Measurements from ENCODE around the gene AQP3.

AQP3 gene

DNA sequence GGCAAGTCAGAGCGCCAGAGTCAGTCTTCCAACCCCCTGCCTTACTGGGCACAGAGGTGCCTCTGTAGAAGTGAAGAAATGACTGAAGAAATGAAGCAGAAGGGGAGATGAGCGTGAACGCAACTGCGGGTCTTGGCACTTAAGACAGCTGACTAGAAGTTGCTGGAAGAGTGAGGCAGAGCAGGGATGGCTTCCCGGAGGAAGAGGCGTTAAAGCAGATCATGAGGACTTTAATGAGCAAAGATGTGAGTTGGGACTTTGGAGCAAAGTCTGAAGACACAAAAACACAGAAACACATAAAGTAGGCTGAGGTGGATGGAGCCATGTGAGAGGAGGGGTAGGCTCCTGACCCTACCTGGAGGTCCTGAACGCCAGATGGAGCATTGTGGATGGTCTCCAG is 7.2 kb downstream of the AQP3 start:
- no peak overlapping the region for H3K27ac ChIP-seq (ENCODE audit: low read depth, low read length)
- no peak overlapping the region for H3K4me3 ChIP-seq (ENCODE audit: low read depth, low read length)
- H3K9ac ChIP-seq (ENCODE audit: low read depth, low read length) = no peak overlapping the region
- H3K36me3 ChIP-seq (ENCODE audit: control insufficient read depth, insufficient read depth, low read length) = no peaks in the 10 kb centered on the region
- no peaks in the 10 kb centered on the region; the same call in 1 of the 2 replicates for H3K27me3 ChIP-seq (ENCODE audit: control insufficient read depth, insufficient read depth, low read length)
- H3K4me1 ChIP-seq (ENCODE audit: control insufficient read depth, insufficient read depth, low read length) = no peaks in the 10 kb centered on the region
- H3K9me3 ChIP-seq (ENCODE audit: control insufficient read depth, insufficient read depth, low read length) = no peaks in the 10 kb centered on the region

DNA sequence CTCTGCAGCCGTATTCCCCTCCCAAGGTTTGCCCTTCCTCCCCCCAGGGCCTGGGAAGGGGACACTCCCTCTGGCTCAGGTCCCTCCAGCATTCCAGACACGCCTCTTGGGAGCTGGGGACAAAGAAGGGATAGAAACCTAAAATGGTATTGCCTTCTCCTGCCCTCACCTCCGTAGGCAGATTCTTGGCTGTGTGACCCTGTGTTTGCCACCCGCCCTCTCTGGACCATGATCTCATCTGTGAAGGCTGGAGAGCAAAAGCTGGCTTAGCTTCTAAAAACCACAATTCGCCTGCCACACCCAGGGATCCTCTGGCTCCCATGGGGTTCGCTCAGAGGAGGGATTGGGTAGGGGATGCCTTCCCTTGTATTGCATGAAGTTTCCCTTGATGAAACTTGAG is 7.7 kb downstream of the AQP3 start:
- no peaks in the 10 kb centered on the region for H3K9me3 ChIP-seq (ENCODE audit: control insufficient read depth, insufficient read depth, low read length)
- H3K4me1 ChIP-seq (ENCODE audit: control insufficient read depth, insufficient read depth, low read length) = no peaks in the 10 kb centered on the region
- no peak overlapping the region for H3K27ac ChIP-seq (ENCODE audit: low read depth, low read length)
- no peaks in the 10 kb centered on the region for H3K27me3 ChIP-seq (ENCODE audit: control insufficient read depth, insufficient read depth, low read length)
- no peak overlapping the region for H3K9ac ChIP-seq (ENCODE audit: low read depth, low read length)
- H3K36me3 ChIP-seq (ENCODE audit: control insufficient read depth, insufficient read depth, low read length) = no peaks in the 10 kb centered on the region
- H3K4me3 ChIP-seq (ENCODE audit: low read depth, low read length) = no peak overlapping the region

- H3K27ac ChIP-seq (ENCODE audit: low read depth, low read length) = no peak overlapping the region
- no peak overlapping the region for H3K4me3 ChIP-seq (ENCODE audit: low read depth, low read length)
- H3K9me3 ChIP-seq (ENCODE audit: control insufficient read depth, insufficient read depth, low read length) = no peaks in the 10 kb centered on the region
- no peak overlapping the region for H3K9ac ChIP-seq (ENCODE audit: low read depth, low read length)
- no peaks in the 10 kb centered on the region for H3K27me3 ChIP-seq (ENCODE audit: control insufficient read depth, insufficient read depth, low read length)
- no peaks in the 10 kb centered on the region for H3K36me3 ChIP-seq (ENCODE audit: control insufficient read depth, insufficient read depth, low read length)
- H3K4me1 ChIP-seq (ENCODE audit: control insufficient read depth, insufficient read depth, low read length) = no peaks in the 10 kb centered on the region
Observed at GRCh38 chr9:33438926-33439680, 8.3 kb downstream of the AQP3 start.

DNA sequence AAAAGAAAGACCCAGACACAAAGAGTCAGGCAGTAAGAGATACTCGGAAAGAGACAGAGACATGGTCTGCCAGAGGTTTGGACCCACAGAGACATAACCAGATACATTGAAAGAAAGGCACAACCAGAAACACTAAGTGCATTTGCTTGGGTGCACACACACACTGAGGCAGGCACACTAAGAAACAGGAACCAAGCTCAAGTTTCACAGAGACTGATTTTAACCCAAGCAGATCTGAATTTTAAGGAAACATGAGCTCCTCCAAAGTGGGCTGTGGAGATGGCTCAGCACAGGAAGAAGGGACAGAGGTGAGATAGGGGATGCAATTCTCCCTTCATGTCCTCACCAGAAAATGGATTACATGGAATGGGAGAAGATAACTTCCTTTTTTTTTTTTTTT is 9.5 kb downstream of the AQP3 start:
- no peak overlapping the region for H3K27ac ChIP-seq (ENCODE audit: low read depth, low read length)
- no peak overlapping the region for H3K9ac ChIP-seq (ENCODE audit: low read depth, low read length)
- no peak overlapping the region for H3K4me3 ChIP-seq (ENCODE audit: low read depth, low read length)
- H3K4me1 ChIP-seq (ENCODE audit: control insufficient read depth, insufficient read depth, low read length) = no peaks in the 10 kb centered on the region
- no peaks in the 10 kb centered on the region for H3K27me3 ChIP-seq (ENCODE audit: control insufficient read depth, insufficient read depth, low read length)
- H3K9me3 ChIP-seq (ENCODE audit: control insufficient read depth, insufficient read depth, low read length) = no peaks in the 10 kb centered on the region
- no peaks in the 10 kb centered on the region for H3K36me3 ChIP-seq (ENCODE audit: control insufficient read depth, insufficient read depth, low read length)

- H3K36me3 ChIP-seq (ENCODE audit: control insufficient read depth, insufficient read depth, low read length) = no peaks in the 10 kb centered on the region
- H3K4me3 ChIP-seq (ENCODE audit: low read depth, low read length) = no peak overlapping the region
- H3K27ac ChIP-seq (ENCODE audit: low read depth, low read length) = no peak overlapping the region
- no peaks in the 10 kb centered on the region for H3K27me3 ChIP-seq (ENCODE audit: control insufficient read depth, insufficient read depth, low read length)
- H3K4me1 ChIP-seq (ENCODE audit: control insufficient read depth, insufficient read depth, low read length) = no peaks in the 10 kb centered on the region
- no peaks in the 10 kb centered on the region for H3K9me3 ChIP-seq (ENCODE audit: control insufficient read depth, insufficient read depth, low read length)
- no peak overlapping the region for H3K9ac ChIP-seq (ENCODE audit: low read depth, low read length)
Observed at GRCh38 chr9:33437205-33437604, 10.2 kb downstream of the AQP3 start.

DNA sequence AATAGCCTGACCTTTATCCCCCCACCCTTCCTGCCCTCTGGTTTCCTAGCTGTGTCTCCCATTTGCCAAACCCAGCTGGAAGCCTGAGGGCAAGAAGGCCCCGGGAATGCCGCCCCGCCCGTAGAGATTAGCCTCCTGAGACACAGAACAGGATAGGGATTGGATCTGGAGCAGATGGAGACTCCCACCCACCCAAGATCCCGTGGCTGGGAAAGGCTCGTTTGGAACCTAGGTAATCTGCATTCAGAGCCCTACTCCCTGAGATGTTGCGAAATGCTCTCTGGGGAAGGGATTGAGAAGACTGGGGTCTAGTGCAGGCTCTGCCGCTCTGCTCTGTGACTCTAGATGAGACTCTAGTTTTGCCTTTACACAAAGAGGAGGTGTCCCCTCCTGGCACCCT is 10.9 kb downstream of the AQP3 start:
- H3K27me3 ChIP-seq (ENCODE audit: control insufficient read depth, insufficient read depth, low read length) = no peaks in the 10 kb centered on the region
- H3K9ac ChIP-seq (ENCODE audit: low read depth, low read length) = no peak overlapping the region
- H3K36me3 ChIP-seq (ENCODE audit: control insufficient read depth, insufficient read depth, low read length) = no peaks in the 10 kb centered on the region
- H3K27ac ChIP-seq (ENCODE audit: low read depth, low read length) = no peak overlapping the region
- H3K9me3 ChIP-seq (ENCODE audit: control insufficient read depth, insufficient read depth, low read length) = no peaks in the 10 kb centered on the region
- no peaks in the 10 kb centered on the region for H3K4me1 ChIP-seq (ENCODE audit: control insufficient read depth, insufficient read depth, low read length)
- H3K4me3 ChIP-seq (ENCODE audit: low read depth, low read length) = no peak overlapping the region

DNA sequence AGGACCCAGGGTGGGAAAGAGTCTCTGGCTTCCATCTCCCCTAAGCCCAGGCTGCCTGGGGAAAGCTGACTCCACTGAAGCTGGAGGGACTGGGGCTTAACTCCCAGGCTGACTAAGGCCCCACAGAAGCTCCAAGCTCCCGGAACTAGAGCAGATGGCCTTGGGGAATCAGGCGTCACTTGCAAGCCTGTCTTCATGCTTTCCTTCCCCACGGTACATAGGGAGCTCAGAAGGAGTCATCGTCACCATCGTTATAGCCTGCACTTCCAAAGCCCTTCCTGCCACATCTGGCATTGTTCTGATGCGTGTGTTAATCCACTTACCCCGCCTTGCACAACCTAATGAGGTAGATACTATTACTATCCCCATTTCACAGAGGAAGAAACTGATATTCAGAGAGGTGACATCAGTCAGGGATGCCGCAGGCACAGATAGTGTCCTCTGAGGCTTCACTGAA is 11.5 kb downstream of the AQP3 start:
- Histone ChIP-seq H3K9me3 (ENCODE audit: control insufficient read depth, insufficient read depth, low read length) (no peaks in the 10 kb centered on the region), H3K4me3 (ENCODE audit: low read depth, low read length) (no peak overlapping the region), H3K27me3 (ENCODE audit: control insufficient read depth, insufficient read depth, low read length) (no peaks in the 10 kb centered on the region), H3K4me1 (ENCODE audit: control insufficient read depth, insufficient read depth, low read length) (no peaks in the 10 kb centered on the region), H3K9ac (ENCODE audit: low read depth, low read length) (no peak overlapping the region), H3K36me3 (ENCODE audit: control insufficient read depth, insufficient read depth, low read length) (no peaks in the 10 kb centered on the region), H3K27ac (ENCODE audit: low read depth, low read length) (no peak overlapping the region)

- H3K36me3 ChIP-seq (ENCODE audit: control insufficient read depth, insufficient read depth, low read length) = no peaks in the 10 kb centered on the region
- no peak overlapping the region for H3K4me3 ChIP-seq (ENCODE audit: low read depth, low read length)
- no peak overlapping the region for H3K9ac ChIP-seq (ENCODE audit: low read depth, low read length)
- H3K27me3 ChIP-seq (ENCODE audit: control insufficient read depth, insufficient read depth, low read length) = no peaks in the 10 kb centered on the region
- no peaks in the 10 kb centered on the region for H3K9me3 ChIP-seq (ENCODE audit: control insufficient read depth, insufficient read depth, low read length)
- no peaks in the 10 kb centered on the region for H3K4me1 ChIP-seq (ENCODE audit: control insufficient read depth, insufficient read depth, low read length)
- H3K27ac ChIP-seq (ENCODE audit: low read depth, low read length) = no peak overlapping the region
Observed at GRCh38 chr9:33434317-33435105, 12.9 kb downstream of the AQP3 start.

DNA sequence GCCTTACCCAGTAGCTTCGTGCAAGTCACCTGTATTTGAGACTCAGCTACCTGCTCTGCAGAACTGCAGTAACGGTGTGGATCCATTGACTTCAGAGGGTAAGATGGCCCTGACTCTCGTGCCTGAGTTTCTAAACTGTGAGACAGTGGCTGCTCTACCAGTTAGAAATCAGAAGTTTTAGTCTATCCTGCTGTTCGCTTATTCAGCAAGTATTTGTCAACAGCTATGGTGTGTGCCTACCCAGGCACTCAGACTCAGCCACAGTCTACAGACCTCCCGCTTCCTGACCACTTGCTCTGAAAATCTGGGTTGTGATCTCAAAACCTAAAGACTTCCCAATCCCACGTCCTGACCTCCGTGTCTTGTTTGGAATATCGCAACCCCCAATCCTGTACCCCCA is 13.5 kb downstream of the AQP3 start:
- Histone ChIP-seq H3K4me1 (ENCODE audit: control insufficient read depth, insufficient read depth, low read length) (no peaks in the 10 kb centered on the region), H3K36me3 (ENCODE audit: control insufficient read depth, insufficient read depth, low read length) (no peaks in the 10 kb centered on the region), H3K27ac (ENCODE audit: low read depth, low read length) (no peak overlapping the region)

DNA sequence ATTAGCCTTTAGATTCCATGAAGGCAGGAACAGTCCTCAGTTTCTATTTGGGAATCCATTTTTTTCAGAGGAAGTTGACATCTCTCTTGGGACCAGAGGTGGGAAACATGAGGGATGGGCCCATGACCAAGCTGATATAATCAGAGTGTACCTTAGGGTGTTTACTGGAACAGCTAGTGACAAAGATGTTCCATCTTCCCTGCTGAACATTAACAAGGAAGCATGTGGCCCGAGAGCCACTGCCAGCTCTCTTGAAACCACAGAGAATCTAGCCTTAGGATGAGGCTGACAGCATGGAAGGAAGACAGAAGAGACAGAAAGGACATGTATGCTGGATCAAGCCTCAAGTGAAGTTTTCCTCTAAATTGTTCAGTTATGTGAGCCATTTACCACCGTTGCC is 16.0 kb downstream of the AQP3 start:
- H3K4me3 ChIP-seq (ENCODE audit: low read depth, low read length) = no peak overlapping the region
- H3K9ac ChIP-seq (ENCODE audit: low read depth, low read length) = no peak overlapping the region
- no peaks in the 10 kb centered on the region for H3K4me1 ChIP-seq (ENCODE audit: control insufficient read depth, insufficient read depth, low read length)
- H3K27me3 ChIP-seq (ENCODE audit: control insufficient read depth, insufficient read depth, low read length) = no peaks in the 10 kb centered on the region
- H3K27ac ChIP-seq (ENCODE audit: low read depth, low read length) = no peak overlapping the region
- H3K36me3 ChIP-seq (ENCODE audit: control insufficient read depth, insufficient read depth, low read length) = no peaks in the 10 kb centered on the region
- no peaks in the 10 kb centered on the region for H3K9me3 ChIP-seq (ENCODE audit: control insufficient read depth, insufficient read depth, low read length)

More for the DNA sequence above, 13.5 kb downstream of the AQP3 start:
- Histone ChIP-seq H3K9me3 (ENCODE audit: control insufficient read depth, insufficient read depth, low read length) (no peaks in the 10 kb centered on the region), H3K9ac (ENCODE audit: low read depth, low read length) (no peak overlapping the region), H3K27me3 (ENCODE audit: control insufficient read depth, insufficient read depth, low read length) (no peaks in the 10 kb centered on the region), H3K4me3 (ENCODE audit: low read depth, low read length) (no peak overlapping the region)

GRCh38 chr9:33430942-33431341 is 16.5 kb downstream of the AQP3 start:
- Histone ChIP-seq H3K4me3 (ENCODE audit: low read depth, low read length) (no peak overlapping the region), H3K36me3 (ENCODE audit: control insufficient read depth, insufficient read depth, low read length) (no peaks in the 10 kb centered on the region), H3K4me1 (ENCODE audit: control insufficient read depth, insufficient read depth, low read length) (no peaks in the 10 kb centered on the region), H3K9me3 (ENCODE audit: control insufficient read depth, insufficient read depth, low read length) (no peaks in the 10 kb centered on the region), H3K9ac (ENCODE audit: low read depth, low read length) (no peak overlapping the region), H3K27ac (ENCODE audit: low read depth, low read length) (no peak overlapping the region), H3K27me3 (ENCODE audit: control insufficient read depth, insufficient read depth, low read length) (no peaks in the 10 kb centered on the region)
